Mucosa of stomach (tissue), 1 donor: Measurements from ENCODE around the gene CAPN12.
"Not testable (repeated sequence)": the region's sequence is repeated elsewhere in the genome, so short reads cannot be mapped to it uniquely, and the experiment has no call there.

Source experiments
- H3K27me3 ChIP-seq: one replicate; pipeline ENCODE4 v1.7.0; 2013; ENCODE audit warnings: mild to moderate bottlenecking, low read length; ENCODE audit not compliant: control insufficient read depth, insufficient read depth
- H3K36me3 ChIP-seq: one replicate; pipeline ENCODE4 v1.7.0; 2013; ENCODE audit warnings: low read length; ENCODE audit not compliant: control insufficient read depth, insufficient read depth
- H3K4me1 ChIP-seq: one replicate; pipeline ENCODE4 v1.7.0; 2013; ENCODE audit warnings: mild to moderate bottlenecking, low read length; ENCODE audit not compliant: control insufficient read depth, insufficient read depth
- H3K4me3 ChIP-seq: one replicate; pipeline ENCODE4 v1.7.0; 2013; ENCODE audit warnings: low read length
- H3K9ac ChIP-seq: one replicate; pipeline ENCODE4 v1.7.0; 2013; ENCODE audit warnings: mild to moderate bottlenecking, low read length, moderate library complexity
- H3K9me3 ChIP-seq: one replicate; pipeline ENCODE4 v1.7.0; 2013; ENCODE audit warnings: mild to moderate bottlenecking, low read length, moderate library complexity; ENCODE audit not compliant: control insufficient read depth
- donor health status: Pancreatic carcinoma.

The CAPN12 gene

GRCh38 chr19:38744298-38744681, at the start of gene CAPN12:
Gene CAPN12, minus strand, starts transcription at chr19:38744474. Its CDS starts 309 bp downstream, at chr19:38744165.
- H3K4me3 ChIP-seq: no peak within 1 kb of the TSS
- H3K27me3 ChIP-seq: no peaks in the 10 kb centered on the region
- no peaks in the 10 kb centered on the region for H3K4me1 ChIP-seq
- no peak within 1 kb of the TSS for H3K9ac ChIP-seq
- no peaks in the 10 kb centered on the region for H3K36me3 ChIP-seq
- H3K9me3 ChIP-seq: no peaks in the 10 kb centered on the region

DNA sequence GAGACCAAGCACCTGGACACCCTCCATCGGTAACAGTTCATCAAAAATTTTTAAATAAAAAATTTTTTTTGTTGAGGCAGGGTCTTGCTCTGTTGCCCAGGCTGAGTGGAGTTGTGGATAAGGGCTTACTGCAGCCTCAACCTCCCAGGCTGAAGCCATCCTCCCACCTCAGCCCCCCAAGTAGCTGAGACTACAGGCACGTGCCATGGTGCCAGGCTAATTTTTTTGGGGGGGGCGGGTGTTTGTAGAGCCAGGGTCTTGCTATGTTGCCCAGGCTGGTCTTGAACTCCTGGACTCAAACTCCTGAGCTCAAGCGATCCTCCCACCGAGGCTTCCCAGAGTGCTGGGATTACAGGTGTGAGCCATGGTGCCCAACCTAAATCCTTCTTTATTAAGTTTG, 49.4 kb upstream of the CAPN12 start:
- Histone ChIP-seq H3K4me3 (no peak overlapping the region), H3K36me3 (no peaks in the 10 kb centered on the region), H3K9ac (no peak overlapping the region), H3K4me1 (no peaks in the 10 kb centered on the region), H3K27me3 (no peaks in the 10 kb centered on the region), H3K9me3 (no peaks in the 10 kb centered on the region)

GRCh38 chr19:38793177-38793576, 48.9 kb upstream of the CAPN12 start:
- Histone ChIP-seq H3K4me1 (no peaks in the 10 kb centered on the region), H3K9me3 (no peaks in the 10 kb centered on the region), H3K36me3 (no peaks in the 10 kb centered on the region), H3K9ac (no peak overlapping the region), H3K4me3 (no peak overlapping the region), H3K27me3 (no peaks in the 10 kb centered on the region)

- no peaks in the 10 kb centered on the region for H3K36me3 ChIP-seq
- no peak overlapping the region for H3K9ac ChIP-seq
- no peaks in the 10 kb centered on the region for H3K4me1 ChIP-seq
- H3K4me3 ChIP-seq: no peak overlapping the region
- H3K9me3 ChIP-seq: no peaks in the 10 kb centered on the region
- no peaks in the 10 kb centered on the region for H3K27me3 ChIP-seq
These were observed 48.2 kb upstream of the CAPN12 start for GRCh38 chr19:38792250-38793111.

DNA sequence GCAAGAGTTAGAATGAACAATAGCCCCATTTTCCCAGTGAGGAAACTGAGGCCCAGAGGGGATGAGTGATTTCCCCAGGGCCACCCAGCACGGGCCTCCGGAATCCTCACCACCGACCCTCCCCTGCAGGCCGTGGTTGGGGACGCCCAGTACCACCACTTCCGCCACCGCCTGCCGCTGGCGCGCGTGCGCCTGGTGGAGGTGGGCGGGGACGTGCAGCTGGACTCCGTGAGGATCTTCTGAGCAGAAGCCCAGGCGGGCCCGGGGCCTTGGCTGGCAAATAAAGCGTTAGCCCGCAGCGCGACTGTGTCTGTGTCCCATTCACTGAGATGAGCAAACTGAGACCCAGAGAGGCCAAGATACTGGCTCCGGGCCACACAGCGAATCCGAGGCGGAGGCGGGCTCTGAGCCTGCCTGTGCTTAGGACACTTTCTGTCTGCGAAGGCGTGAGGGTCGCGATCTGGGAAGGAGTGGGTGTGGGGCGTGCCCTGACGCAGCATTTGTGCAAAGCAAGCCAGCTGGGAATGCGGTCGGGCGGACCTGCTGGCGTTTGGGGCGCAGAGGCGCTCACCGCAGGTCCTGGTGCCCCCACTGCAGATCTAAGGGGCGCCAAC, 47.3 kb upstream of the CAPN12 start:
- not testable (repeated sequence) for H3K27me3 ChIP-seq, H3K9me3 ChIP-seq, H3K9ac ChIP-seq, H3K4me1 ChIP-seq, H3K4me3 ChIP-seq, H3K36me3 ChIP-seq

- not testable (repeated sequence) for H3K4me3 ChIP-seq, H3K27me3 ChIP-seq, H3K9ac ChIP-seq, H3K4me1 ChIP-seq, H3K36me3 ChIP-seq, H3K9me3 ChIP-seq
These were observed 46.5 kb upstream of the CAPN12 start for GRCh38 chr19:38790507-38791403.

GRCh38 chr19:38788478-38789243, 44.4 kb upstream of the CAPN12 start, which contains the start of gene LGALS7B:
Gene LGALS7B, plus strand, starts transcription at chr19:38789200. Its CDS starts 27 bp downstream, at chr19:38789227.
- H3K36me3 ChIP-seq: no peaks in the 10 kb centered on the region
- peaks cover 3% of the 10 kb centered on the region for H3K4me1 ChIP-seq
- no peak within 1 kb of the TSS for H3K9ac ChIP-seq
- no peak within 1 kb of the TSS for H3K4me3 ChIP-seq
- no peaks in the 10 kb centered on the region for H3K27me3 ChIP-seq
- H3K9me3 ChIP-seq: no peaks in the 10 kb centered on the region

DNA sequence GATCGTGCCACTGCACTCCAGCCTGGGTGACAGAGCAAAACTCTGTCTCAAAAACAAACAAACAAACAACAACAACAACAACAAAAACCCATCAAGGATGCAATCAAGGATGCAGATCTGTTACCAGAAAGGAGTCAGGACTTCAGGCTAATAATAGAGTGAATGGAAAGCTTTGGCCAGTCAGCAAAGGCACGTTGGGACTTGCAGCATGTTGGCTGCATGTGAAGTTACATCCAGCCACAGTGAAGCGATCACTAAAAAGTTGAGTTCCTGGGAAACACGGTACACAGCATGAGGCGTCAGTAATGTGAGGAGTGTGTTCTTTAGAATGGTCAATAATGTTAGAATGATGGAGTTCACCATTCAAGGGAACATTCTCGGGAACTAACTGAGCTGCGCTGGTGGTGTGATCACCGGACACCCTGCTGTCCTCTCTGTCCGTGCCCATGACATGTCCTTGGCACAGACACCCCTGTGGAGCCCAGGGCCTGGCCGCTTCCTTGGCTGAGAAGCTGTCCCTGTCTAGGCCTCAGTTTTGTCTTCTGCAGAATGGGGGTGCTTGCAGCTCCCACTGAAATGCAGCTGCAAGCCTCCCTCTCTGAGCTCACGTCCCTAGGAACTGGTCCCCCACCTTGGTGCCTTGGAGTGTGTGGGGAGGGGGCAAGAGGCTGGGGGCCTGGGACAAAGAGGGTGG, 42.4 kb upstream of the CAPN12 start:
- no peak overlapping the region for H3K9ac ChIP-seq
- H3K9me3 ChIP-seq: no peaks in the 10 kb centered on the region
- no peaks in the 10 kb centered on the region for H3K36me3 ChIP-seq
- no peaks in the 10 kb centered on the region for H3K27me3 ChIP-seq
- no peak overlapping the region for H3K4me3 ChIP-seq
- H3K4me1 ChIP-seq: peaks cover 3% of the 10 kb centered on the region

DNA sequence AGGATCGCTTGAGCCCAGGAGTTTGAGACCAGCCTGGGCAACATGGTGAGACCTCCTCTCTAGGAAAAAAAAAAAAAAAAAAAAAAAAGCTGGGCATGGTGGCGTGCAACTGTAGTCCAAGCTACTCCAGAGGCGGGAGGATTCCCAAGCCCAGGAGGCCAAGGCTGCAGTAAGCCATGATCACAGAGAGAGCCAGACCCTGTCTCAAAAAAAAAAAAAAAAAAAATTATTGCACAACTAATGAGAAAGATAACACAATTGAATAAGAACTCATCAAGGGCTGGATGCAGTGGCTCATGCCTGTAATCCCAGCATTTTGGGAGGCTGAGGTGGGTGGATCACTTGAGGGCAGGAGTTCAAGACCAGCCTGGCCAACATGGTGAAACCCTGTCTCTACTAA, 41.8 kb upstream of the CAPN12 start:
- not testable (repeated sequence) for H3K27me3 ChIP-seq, H3K9me3 ChIP-seq, H3K36me3 ChIP-seq, H3K4me3 ChIP-seq, H3K9ac ChIP-seq, H3K4me1 ChIP-seq

GRCh38 chr19:38785187-38785699, 41.0 kb upstream of the CAPN12 start:
- Histone ChIP-seq H3K36me3 (no peaks in the 10 kb centered on the region), H3K27me3 (no peaks in the 10 kb centered on the region), H3K4me1 (peaks cover 3% of the 10 kb centered on the region), H3K9ac (no peak overlapping the region), H3K9me3 (no peaks in the 10 kb centered on the region), H3K4me3 (no peak overlapping the region)

- H3K9ac ChIP-seq: no peak overlapping the region
- H3K9me3 ChIP-seq: no peaks in the 10 kb centered on the region
- no peaks in the 10 kb centered on the region for H3K36me3 ChIP-seq
- H3K27me3 ChIP-seq: no peaks in the 10 kb centered on the region
- H3K4me3 ChIP-seq: no peak overlapping the region
- H3K4me1 ChIP-seq: peaks cover 3% of the 10 kb centered on the region
These were observed 40.0 kb upstream of the CAPN12 start for GRCh38 chr19:38784224-38784623.
